Upper lobe of right lung (tissue), 1 donor: ENCODE data around the gene LYL1. TPM values are rescaled to one million over a fixed set of nuclear protein-coding genes. Genes with fewer than 3 reads are reported as not detected.

ENCODE experiments used
- ATAC-seq: fragments of 200-7000 bp; cut with Tn5 transposase; one replicate; pipeline ENCODE4 v1.9.1; 2020; ENCODE audit warnings: mild to moderate bottlenecking, moderate library complexity
- DNase-seq: peaks from one replicate; pipeline ENCODE4 v3.0.0-alpha.2; 2020
- H3K27ac ChIP-seq: fragments of 200-600 bp; one replicate; pipeline ENCODE4 v1.8.0; 2022
- H3K27me3 ChIP-seq: fragments of 200-600 bp; one replicate; pipeline ENCODE4 v1.8.0; 2022; ENCODE audit warnings: mild to moderate bottlenecking
- H3K36me3 ChIP-seq: fragments of 200-600 bp; one replicate; pipeline ENCODE4 v1.8.0; 2022
- H3K4me1 ChIP-seq: fragments of 200-600 bp; one replicate; pipeline ENCODE4 v1.8.0; 2022
- H3K4me3 ChIP-seq: fragments of 200-600 bp; one replicate; pipeline ENCODE4 v1.8.0; 2022; ENCODE audit warnings: mild to moderate bottlenecking
- H3K9me3 ChIP-seq: fragments of 200-600 bp; one replicate; pipeline ENCODE4 v1.8.0; 2022
- intact Hi-C: fragments of 100-400 bp; cut with DNase I; formaldehyde crosslinking; loops from one replicate; pipeline ENCODE4 v1.11.0; 2022
- total RNA-seq: library from RNA; stranded (reverse); fragmentation: NEBNext Ultra II Directional; extraction: Animal tissue kit (Norgen Biotek cat#: 25700); gene quantifications from one replicate; pipeline ENCODE4 v1.2.1, GENCODE V29; 2021
- TF ChIP-seq, protein P1 (sequence below): fragments of 200-600 bp; IDR thresholded peaks from one replicate; pipeline ENCODE4 v1.8.0; 2022; ENCODE audit warnings: antibody characterized with exemption
- donor health status: DM: no; HTN: yes; CAD: no; lungs with severe emphysema.

LYL1 gene
- total RNA-seq, 1 donor from 2014 or later = 21.8 TPM

DNA sequence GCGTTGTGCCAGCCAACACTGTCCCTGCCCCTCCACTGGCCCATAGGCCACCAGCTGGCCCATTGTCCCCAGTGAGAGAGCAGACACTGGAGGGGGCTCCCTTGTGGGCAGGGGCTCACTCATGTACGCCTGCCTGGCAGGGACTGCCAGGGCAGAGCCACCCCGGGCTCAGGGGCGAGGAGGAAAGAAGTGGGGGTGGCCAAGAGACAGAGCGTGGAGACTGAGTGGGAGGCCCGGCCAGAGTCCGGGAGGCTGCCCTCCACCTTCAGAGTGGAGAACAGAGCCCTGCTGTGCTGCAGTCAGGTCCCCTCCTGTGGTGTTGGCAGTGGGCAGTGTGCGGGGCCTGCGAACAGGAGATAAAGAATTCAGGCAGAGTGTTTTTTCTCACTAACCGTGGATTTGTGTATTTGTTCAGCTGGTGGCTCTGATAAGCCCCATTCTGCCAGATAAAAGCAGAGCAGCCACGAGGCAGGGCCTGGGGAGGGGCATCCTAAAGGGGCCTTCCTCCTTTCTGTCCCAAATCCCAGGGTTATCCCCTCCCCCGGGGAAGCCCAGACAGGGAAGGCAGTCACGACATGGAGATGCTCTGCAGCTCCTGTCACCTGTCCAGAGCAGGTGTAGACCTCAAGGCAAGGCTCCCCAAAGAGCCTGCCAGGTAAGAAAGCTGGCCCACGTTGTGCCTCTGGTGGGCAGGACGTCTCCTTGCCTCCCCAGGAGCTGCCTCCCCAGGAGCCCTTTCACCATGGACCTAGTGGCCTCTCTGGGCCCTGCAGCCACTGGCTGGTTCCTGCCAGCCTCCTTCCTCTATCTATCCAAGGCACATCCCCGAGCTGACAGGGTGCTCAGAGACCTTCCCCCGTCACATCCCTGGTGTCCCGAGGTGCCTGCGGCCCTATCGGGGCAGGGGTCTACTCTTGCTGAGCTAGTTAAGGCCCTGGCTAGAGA, 33.0 kb downstream of the LYL1 start:
- peak overlapping the region; percentile 17 for H3K27ac ChIP-seq
- H3K9me3 ChIP-seq = no peaks in the 10 kb centered on the region
- H3K4me1 ChIP-seq = peaks cover 29% of the 10 kb centered on the region
- ATAC-seq = no peak
- intact Hi-C loops = no loop called here
- no peak for DNase-seq
- no peaks in the 10 kb centered on the region for H3K27me3 ChIP-seq
- no peak overlapping the region for H3K4me3 ChIP-seq
- peaks cover 9% of the 10 kb centered on the region for H3K36me3 ChIP-seq
- TF ChIP-seq, protein P1, sequence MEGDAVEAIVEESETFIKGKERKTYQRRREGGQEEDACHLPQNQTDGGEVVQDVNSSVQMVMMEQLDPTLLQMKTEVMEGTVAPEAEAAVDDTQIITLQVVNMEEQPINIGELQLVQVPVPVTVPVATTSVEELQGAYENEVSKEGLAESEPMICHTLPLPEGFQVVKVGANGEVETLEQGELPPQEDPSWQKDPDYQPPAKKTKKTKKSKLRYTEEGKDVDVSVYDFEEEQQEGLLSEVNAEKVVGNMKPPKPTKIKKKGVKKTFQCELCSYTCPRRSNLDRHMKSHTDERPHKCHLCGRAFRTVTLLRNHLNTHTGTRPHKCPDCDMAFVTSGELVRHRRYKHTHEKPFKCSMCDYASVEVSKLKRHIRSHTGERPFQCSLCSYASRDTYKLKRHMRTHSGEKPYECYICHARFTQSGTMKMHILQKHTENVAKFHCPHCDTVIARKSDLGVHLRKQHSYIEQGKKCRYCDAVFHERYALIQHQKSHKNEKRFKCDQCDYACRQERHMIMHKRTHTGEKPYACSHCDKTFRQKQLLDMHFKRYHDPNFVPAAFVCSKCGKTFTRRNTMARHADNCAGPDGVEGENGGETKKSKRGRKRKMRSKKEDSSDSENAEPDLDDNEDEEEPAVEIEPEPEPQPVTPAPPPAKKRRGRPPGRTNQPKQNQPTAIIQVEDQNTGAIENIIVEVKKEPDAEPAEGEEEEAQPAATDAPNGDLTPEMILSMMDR = no peak

DNA sequence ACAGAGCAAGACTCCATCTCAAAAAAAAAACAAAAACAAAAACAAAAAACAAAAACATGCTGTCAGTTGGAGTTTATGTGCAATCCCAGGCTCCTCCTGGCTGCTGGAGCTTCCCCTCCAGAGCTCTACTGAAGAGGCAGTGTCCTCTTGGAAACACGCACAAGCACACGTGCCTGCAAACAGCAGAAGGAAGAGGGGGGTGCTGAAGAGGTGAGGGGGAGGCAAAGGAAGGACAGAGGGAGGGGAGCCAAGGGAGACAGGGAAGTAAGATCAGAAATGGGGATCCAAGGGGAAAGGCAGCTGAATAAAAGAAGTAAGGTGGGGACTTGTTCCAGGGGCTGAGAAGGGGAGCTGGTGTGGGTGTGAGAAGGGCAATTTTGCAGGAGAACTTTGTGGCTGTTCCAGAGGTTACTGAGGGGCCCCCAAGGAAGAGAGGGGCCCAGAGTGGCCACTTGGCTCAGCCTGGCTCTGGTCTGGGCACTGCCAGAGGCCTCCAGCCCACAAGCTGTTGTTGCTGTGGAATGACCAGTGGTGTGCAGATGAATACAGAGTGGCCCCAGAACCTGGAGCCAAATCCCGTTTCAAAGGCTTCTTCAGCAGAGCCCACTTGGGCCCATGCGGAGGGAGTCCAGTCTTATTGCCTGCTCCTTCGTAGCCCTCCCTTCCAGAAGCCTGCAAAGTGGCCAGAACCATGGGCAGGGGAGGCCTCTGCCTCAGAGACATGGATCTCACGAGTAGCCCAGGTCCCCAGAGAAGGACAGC, 34.4 kb downstream of the LYL1 start:
- no peak for DNase-seq
- no peak overlapping the region for H3K4me3 ChIP-seq
- TF ChIP-seq, protein P1 = no peak
- H3K27ac ChIP-seq = peak overlapping the region; percentile 17
- intact Hi-C loops = no loop called here
- H3K36me3 ChIP-seq = peaks cover 1% of the 10 kb centered on the region
- H3K27me3 ChIP-seq = no peaks in the 10 kb centered on the region
- H3K4me1 ChIP-seq = peaks cover 35% of the 10 kb centered on the region
- H3K9me3 ChIP-seq = no peaks in the 10 kb centered on the region
- no peak for ATAC-seq

DNA sequence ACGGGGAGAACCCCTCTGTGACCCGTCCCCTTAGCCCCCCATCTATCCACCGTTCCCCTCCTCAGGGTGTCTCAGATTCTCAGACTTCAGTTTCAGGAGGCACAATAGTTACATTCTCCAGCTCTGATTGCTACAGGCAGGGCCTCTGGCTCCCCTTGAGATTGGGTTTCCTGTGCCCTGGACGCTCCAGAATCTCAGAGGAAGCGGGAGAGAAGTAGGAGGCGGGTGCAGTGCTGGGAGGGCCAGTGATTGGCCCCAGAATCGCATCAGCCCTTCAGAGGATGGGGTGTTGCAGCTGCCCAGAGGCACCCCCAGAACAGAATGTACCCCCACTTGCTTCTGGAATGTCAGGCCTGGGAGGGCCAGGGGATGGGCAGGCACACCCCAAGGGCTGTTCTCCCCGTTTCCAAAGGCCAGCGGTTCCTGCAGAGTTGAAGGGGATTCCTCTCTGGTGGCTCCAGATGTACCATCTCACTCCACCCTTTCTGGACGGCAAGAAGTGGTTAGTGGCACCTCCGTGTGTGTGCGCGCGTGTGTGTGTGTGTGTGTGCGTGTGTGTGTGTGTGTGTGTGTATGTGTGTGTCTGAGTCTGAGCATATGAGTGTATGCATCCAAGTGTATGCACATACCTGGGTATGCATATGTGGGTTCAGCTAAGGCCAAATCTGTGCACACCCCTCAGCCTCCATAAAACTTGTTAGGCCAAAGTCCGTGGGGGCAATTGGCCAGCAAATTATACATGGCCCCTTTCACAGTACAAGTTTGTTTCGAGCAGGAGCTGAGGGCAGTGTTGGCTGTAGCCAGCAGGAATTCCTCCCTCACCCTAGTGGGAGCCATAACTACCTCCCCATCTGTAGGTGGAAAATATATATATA, 35.5 kb downstream of the LYL1 start:
- Histone ChIP-seq H3K9me3 (no peaks in the 10 kb centered on the region), H3K4me3 (no peak overlapping the region), H3K27me3 (no peaks in the 10 kb centered on the region), H3K4me1 (peaks cover 45% of the 10 kb centered on the region), H3K36me3 (no peaks in the 10 kb centered on the region), H3K27ac (no peak overlapping the region)
- TF ChIP-seq, protein P1 = no peak
- intact Hi-C loops = no loop called here
- ATAC-seq (no peak), DNase-seq (no peak)

DNA sequence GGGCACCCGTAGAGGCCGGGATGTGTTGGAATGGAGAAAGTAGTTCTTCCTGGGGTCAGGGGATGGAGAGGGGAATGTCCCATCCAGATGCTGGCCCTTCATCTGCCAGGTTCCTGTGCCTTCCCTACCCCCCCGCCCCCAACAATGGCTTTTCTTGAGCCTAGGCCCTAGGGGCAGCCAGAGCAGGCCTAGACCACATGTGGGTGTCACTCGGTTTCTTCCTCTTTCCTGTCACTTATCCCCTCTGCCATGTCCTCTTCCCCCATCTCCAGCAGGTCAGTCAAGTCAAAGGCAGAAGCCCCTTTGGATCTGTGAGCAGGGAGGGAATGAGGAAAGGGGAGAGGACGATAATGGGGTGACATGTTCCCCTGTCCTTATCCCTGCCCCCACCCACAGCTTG, 36.4 kb downstream of the LYL1 start:
- Histone ChIP-seq H3K27me3 (no peaks in the 10 kb centered on the region), H3K36me3 (no peaks in the 10 kb centered on the region), H3K9me3 (no peaks in the 10 kb centered on the region), H3K4me3 (no peak overlapping the region), H3K4me1 (peaks cover 53% of the 10 kb centered on the region), H3K27ac (no peak overlapping the region)
- intact Hi-C loops = no loop called here
- TF ChIP-seq, protein P1 = no peak
- DNase-seq (no peak), ATAC-seq (no peak)

DNA sequence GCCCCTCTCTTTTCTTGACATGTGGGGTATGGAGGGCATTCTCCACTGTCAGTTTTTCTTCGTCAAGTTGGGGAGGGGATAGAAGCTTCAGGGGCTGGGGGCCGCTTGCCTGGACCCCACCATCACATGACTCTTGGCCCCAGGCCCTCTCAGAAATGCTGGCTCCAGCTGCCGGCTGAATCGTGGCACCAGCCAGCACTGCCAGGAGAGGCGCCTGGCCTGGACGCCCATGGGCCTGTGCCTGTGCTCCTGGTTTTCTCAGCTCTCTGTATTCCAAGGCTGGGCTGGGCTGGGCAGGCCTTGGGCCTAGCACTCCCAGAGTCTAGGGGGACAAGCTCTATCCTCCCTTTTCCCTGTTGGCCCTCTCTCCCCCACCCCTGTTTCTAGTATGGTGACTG, 38.6 kb downstream of the LYL1 start:
- Histone ChIP-seq H3K9me3 (no peaks in the 10 kb centered on the region), H3K27ac (peak overlapping the region; percentile 58), H3K27me3 (no peaks in the 10 kb centered on the region), H3K4me3 (no peak overlapping the region), H3K4me1 (peaks cover 71% of the 10 kb centered on the region), H3K36me3 (no peaks in the 10 kb centered on the region)
- TF ChIP-seq, protein P1 = no peak
- ATAC-seq (no peak), DNase-seq (no peak)
- intact Hi-C loops = no loop called here
